Middle frontal gyrus (tissue), 1 donor: Measurements from ENCODE around the gene NPLOC4.

Experiments
- DNase-seq: peaks from one replicate; pipeline ENCODE4 v3.0.0-alpha.2; 2015; ENCODE audit warnings: low spot score; ENCODE audit errors: extremely low spot score

Gene NPLOC4

DNA sequence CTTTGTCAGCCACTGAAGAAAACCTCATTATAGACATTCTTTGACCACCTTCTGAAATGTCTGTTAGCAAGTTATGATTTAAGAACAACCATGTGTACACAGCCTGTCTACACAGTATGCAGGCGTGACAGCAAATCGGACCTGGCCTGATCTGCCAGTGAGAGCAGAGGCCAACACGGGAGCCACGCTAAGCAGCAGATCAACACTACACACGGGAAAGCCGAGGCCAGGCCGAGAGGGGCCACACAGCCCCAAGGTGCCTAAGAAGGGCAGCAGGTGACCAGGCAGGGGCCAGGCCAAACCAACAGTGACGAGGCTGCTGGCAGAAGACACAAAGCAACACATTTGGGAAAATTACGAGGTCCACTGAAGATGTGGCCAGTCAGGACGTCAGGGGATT lies 68.5 kb downstream of the NPLOC4 start:
- DNase-seq, result no peak

DNA sequence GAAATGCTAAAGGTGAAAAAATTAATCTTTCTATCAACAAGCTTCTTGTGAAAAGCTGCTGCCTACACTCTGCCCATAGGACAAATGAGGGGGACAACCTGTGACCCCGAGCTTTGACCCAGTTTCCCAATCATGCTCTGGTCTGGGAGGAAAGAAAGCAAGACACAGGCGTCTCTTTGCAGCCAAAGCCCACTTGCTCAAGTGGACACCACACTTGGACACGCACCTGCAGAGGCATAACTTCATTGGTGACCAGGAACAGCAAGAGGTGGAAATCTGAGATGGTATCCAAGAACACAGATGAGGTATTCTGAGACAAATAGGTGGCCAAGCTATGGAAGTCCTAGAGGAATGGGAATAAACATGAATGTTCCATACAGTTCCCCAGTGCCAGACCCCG lies 69.7 kb downstream of the NPLOC4 start:
- no peak for DNase-seq

- DNase-seq, result no peak
Observed at GRCh38 chr17:81566461-81567126, 70.3 kb downstream of the NPLOC4 start.

DNA sequence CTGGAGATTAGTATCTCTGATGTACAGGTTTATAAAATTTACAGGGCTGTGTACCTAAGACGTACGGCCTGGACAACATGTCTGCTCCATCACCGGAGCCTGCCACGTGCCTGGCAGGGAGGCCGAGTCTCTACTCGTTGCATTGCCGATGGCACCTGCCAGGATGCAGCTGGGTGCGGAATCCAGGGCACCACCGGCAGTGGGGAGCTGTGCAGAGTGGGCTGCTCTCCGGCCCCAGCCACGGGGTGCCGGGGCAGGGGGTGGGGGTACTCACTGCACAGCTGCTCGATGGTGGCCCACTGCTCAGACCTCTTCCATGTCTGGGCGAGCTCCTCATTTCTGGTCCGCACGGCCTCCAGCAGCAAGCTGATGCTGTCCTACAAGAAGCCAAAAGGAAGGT lies 71.7 kb downstream of the NPLOC4 start:
- no peak for DNase-seq

- no peak for DNase-seq
Observed at GRCh38 chr17:81564778-81565177, 72.1 kb downstream of the NPLOC4 start.

DNA sequence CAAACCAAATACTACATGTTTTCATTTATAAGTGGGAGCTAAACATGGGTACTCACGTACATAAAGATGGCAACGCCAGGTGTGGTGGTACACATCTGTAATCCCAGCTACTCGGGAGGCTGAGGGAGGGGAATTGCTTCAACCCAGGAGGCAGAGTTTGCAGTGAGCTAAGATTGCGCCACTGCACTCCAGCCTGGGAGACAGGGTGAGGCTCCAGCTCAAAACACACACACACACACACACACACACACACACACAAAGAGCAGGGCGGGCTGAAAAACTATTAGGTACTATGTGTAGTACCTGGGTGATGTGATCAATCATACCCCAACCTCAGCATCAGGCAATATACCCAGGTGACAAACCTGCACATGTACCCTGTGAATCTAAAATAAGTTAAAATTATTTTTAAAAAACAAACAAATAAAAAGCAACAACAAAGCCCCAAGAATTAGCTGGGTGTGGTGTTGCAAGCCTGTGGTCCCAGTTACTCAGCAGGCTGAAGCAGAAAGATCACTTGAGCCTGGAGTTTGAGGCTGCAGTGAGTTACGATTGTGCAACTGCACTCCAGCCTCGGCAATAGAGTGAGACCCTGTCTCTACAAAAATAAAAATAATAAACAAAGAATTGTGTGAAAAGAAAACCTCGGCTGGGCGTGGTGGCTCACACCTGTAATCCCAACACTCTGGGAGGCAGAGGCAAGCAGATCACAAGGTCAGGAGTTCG lies 72.9 kb downstream of the NPLOC4 start:
- no peak for DNase-seq

DNA sequence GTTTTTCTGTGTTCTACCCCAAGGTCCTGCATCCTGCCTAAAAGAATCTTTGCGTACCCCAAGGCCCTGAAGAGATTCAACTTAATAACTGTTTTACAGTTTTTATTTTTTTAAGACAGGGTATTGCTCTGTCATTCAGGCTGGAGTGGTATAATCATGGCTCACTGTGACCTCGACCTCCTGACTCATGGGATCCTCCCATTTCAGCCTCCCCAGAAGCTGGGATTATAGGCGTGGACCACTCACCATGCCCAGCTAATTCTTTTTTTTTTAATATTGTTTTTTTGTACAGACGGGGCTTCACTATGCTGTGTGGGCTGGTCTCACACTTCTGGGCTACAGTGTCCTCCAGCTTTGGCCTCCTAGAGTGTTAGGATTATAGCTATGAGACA lies 75.4 kb downstream of the NPLOC4 start:
- DNase-seq, result no peak

DNA sequence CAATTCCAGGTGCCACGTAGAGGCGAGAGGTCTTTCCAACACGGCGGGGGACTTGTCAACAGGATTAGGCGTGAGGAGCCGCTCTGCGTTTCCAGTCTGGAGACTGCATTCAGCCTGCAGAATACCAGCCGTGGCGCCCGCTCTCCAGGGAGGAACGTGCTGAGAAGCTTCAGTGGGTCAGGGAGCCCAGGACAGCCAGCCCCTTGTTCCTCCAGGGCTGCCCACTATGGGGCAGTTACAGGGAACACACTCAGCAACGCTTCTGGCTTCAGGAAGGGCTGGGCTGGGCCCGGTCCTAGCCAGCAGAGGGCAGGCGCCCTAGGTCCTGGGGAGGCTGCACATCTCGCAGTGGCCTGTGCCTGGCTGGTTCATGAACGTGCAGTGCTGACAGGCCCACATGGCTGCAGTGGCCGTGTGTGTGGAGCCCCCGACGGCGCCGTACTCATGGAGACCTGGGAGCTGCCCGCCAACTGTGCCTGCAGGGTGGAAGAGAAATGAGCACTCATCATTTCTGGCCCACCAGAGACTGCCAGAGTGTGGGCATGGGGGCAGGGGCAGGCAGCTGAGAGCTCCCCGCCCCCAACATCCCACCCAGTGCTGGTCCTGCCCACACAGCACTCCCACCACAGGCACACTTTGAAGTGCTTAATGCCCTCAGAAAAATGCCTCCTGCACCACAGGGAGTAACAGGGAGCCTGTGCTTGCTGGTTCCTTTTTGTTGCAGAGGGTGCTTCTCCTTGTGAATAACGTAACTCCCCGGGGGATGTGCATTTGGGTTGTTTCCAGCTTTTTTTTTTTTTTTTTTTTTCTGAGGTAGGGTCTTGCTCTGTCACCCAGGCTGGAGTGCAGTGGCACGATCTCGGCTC lies 77.7 kb downstream of the NPLOC4 start:
- DNase-seq, result no peak

DNA sequence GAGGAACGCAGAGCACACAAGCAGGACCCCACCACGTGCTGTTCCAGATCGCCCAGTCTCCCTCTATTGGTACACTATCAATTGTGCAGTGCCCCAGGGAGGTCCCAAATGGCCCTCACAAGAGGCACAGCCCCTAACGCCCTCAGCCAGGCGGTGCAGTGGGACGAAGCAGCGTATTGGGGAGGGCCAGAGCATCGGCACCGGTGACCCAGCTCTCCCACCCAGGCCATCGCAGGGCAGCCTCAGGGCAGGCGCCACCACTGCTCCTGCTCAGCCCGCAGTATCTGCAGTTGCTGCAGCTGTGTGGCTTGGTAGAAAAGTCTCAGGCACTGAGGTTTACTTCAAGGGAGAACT lies 78.8 kb downstream of the NPLOC4 start:
- no peak for DNase-seq

- DNase-seq, result no peak
Observed at GRCh38 chr17:81557276-81558114, 79.4 kb downstream of the NPLOC4 start.

GRCh38 chr17:81556863-81557262 lies 80.0 kb downstream of the NPLOC4 start:
- DNase-seq, result no peak

- DNase-seq, result no peak
Observed at GRCh38 chr17:81556175-81556691, 80.7 kb downstream of the NPLOC4 start.

DNA sequence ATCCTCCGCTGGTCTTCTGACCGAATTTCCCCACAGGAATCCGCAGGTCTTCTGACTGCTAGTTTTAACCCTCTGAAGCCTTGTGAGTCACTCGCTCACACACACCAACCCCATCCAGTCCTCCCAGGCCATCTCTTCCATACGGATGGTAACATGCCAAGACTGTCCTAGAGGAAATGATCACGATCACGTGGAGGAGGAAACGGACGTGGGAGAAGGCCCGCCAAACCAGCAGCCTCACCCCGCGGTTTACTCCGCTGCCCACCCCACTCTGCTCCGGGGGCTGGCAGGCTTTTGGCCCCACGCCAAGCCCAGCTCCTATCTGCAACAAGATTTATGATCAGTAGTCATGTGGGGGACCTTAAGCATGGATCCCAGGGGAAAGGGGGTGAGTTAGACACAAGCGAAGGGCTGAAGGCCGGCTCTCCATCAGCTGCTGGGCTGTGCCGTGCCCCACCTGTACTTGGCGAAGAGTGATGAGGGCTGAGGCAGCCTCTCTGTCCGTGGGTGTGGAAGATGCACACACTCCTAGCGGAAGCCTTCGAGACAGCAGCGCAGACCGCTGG lies 83.2 kb downstream of the NPLOC4 start:
- no peak for DNase-seq

- DNase-seq, result no peak
Observed at GRCh38 chr17:81553018-81553615, 83.8 kb downstream of the NPLOC4 start.

- peak; percentile 70 for DNase-seq
Observed at GRCh38 chr17:81552244-81553017, 84.5 kb downstream of the NPLOC4 start, which contains the start of gene FAAP100. Gene FAAP100, minus strand, starts transcription at chr17:81552353. Its CDS starts 23 bp downstream, at chr17:81552330.

- DNase-seq, result no peak
Observed at GRCh38 chr17:81551458-81552243, 85.3 kb downstream of the NPLOC4 start.

GRCh38 chr17:81550830-81551457 lies 86.0 kb downstream of the NPLOC4 start:
- DNase-seq, result no peak

DNA sequence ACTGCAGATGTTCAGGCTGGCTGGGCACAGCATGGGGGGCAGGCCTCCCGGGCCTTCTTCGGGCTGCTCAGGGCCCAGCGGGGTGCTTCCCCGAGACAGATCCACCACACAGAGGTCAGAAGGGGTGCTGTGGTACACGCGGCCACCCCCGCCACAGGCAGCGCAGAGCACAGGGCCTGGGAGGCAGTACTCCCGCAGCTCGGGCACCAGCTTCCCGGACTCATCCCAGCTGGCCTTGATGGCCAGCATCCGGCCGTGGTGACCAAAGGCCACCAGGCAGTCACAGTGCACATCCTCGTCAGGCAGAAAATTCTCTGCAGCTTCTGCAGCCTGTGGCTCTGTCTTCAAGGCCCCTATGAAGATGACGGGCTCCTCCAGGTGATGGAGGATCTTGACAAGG lies 86.6 kb downstream of the NPLOC4 start:
- no peak for DNase-seq
